Prostate gland (tissue), 2 donors: Measurements from ENCODE around the gene TMEM178B. TPM values are rescaled to one million over a fixed set of nuclear protein-coding genes. Genes with fewer than 3 reads are reported as not detected.
A peak's percentile ranks its signal among the peaks of the same experiment; 100 is the strongest.

Source experiments
- DNase-seq: peaks from one replicate; pipeline ENCODE4 v3.0.0-alpha.2; 2019; ENCODE audit warnings: low spot score
- H3K27ac ChIP-seq, 2 donors: fragments of 200-600 bp; sonication (generic); 2 replicates each; pipeline ENCODE4 v1.5.1; 2017 to 2019
- H3K27me3 ChIP-seq: fragments of 200-600 bp; sonication (generic); replicated peaks from 2 replicates; pipeline ENCODE4 v1.5.1; 2019; ENCODE audit not compliant: insufficient read depth
- H3K36me3 ChIP-seq, 2 donors: fragments of 200-600 bp; sonication (generic); 1 replicate in 1 of 2; 2 replicates in 1 of 2; pipeline versions ENCODE4 v1.5.1 to v1.8.1; 2017 to 2019
- H3K4me1 ChIP-seq: fragments of 200-600 bp; sonication (generic); replicated peaks from 2 replicates; pipeline ENCODE4 v1.5.1; 2019
- H3K4me3 ChIP-seq, 2 donors: fragments of 200-600 bp; sonication (generic); 2 replicates each; pipeline ENCODE4 v1.5.1; 2017 to 2019
- H3K9me3 ChIP-seq: fragments of 200-600 bp; sonication (generic); 2 replicates; pipeline ENCODE4 v1.5.1; 2017
- CTCF ChIP-seq, 4 experiments: fragments of 200-600 bp in 2 of 4; fragments of 450-650 bp in 2 of 4; sonication (generic) in 2 of 4; IDR thresholded peaks; 1 replicate in 3 of 4; 2 replicates in 1 of 4; pipeline ENCODE4 v1.5.1; 2016 to 2019; ENCODE audit warnings: antibody characterized with exemption in 4 of 4, mild to moderate bottlenecking in 2 of 4, moderate library complexity in 2 of 4
- POLR2A ChIP-seq: fragments of 450-650 bp; IDR thresholded peaks from one replicate; pipeline ENCODE4 v1.6.1; 2016; ENCODE audit warnings: antibody characterized with exemption, mild to moderate bottlenecking
- POLR2AphosphoS5 ChIP-seq: sonication (generic); formaldehyde crosslinking; IDR thresholded peaks from one replicate; pipeline ENCODE4 v1.6.1; 2017; ENCODE audit warnings: antibody characterized with exemption
- WGBS: methylation state at CpG from one replicate; pipeline ENCODE4 v1.1.5; 2018; 5-methylcytosine and 5-hydroxymethylcytosine counted together
- intact Hi-C: fragments of 100-400 bp; cut with DNase I; formaldehyde crosslinking; loops from one replicate; pipeline ENCODE4 v1.14.2; 2022
- total RNA-seq, 2 donors: library from RNA; depleted of rRNA; stranded (reverse); fragments of >200 nt; gene quantifications; one replicate each; pipeline ENCODE4 v1.1.0, GENCODE V29; 2016

Gene TMEM178B
- total RNA-seq, 2 donors from 2014 or later = 3.4 to 5.2 TPM

- Histone ChIP-seq H3K4me3 (no peak overlapping the region), H3K27ac (no peak overlapping the region), H3K4me1 (no peaks in the 10 kb centered on the region), H3K36me3 (no peaks in the 10 kb centered on the region), H3K27me3 (no peaks in the 10 kb centered on the region), H3K9me3 (no peaks in the 10 kb centered on the region)
- intact Hi-C loops = no loop called here
- WGBS = 37% methylated on average over 5 of the region's 5 CpGs
- TF ChIP-seq POLR2AphosphoS5 (no peak), POLR2A (no peak), CTCF (IDR thresholded peaks at IDR 0.05) (peak in 1 of 4 experiments; percentile 15)
- no peak for DNase-seq
Measured at GRCh38 chr7:141231018-141231792, 157.3 kb downstream of the TMEM178B start.

GRCh38 chr7:141232286-141233051, 158.6 kb downstream of the TMEM178B start:
- H3K9me3 ChIP-seq = no peaks in the 10 kb centered on the region
- TF ChIP-seq POLR2A (no peak), CTCF (IDR thresholded peaks at IDR 0.05) (no peak)
- H3K36me3 ChIP-seq = no peaks in the 10 kb centered on the region
- no peaks in the 10 kb centered on the region for H3K4me1 ChIP-seq
- H3K4me3 ChIP-seq = no peak overlapping the region
- no peak for DNase-seq
- H3K27me3 ChIP-seq = no peaks in the 10 kb centered on the region
- no peak overlapping the region for H3K27ac ChIP-seq
- WGBS = 69% methylated on average over 4 of the region's 4 CpGs
- intact Hi-C loops = no loop called here

GRCh38 chr7:141234335-141235105, 160.7 kb downstream of the TMEM178B start:
- H3K36me3 ChIP-seq = no peaks in the 10 kb centered on the region
- 84% methylated on average over 8 of the region's 8 CpGs for WGBS
- no peaks in the 10 kb centered on the region for H3K27me3 ChIP-seq
- H3K4me1 ChIP-seq = no peaks in the 10 kb centered on the region
- DNase-seq = no peak
- H3K9me3 ChIP-seq = no peaks in the 10 kb centered on the region
- intact Hi-C loops = no loop called here
- no peak overlapping the region for H3K4me3 ChIP-seq
- TF ChIP-seq CTCF (IDR thresholded peaks at IDR 0.05) = no peak
- TF ChIP-seq POLR2A = no peak
- no peak for TF ChIP-seq POLR2AphosphoS5
- H3K27ac ChIP-seq = no peak overlapping the region

- Histone ChIP-seq H3K4me1 (no peaks in the 10 kb centered on the region), H3K27me3 (no peaks in the 10 kb centered on the region), H3K9me3 (no peaks in the 10 kb centered on the region), H3K4me3 (no peak overlapping the region), H3K36me3 (no peaks in the 10 kb centered on the region), H3K27ac (no peak overlapping the region)
- DNase-seq = no peak
- intact Hi-C loops = no loop called here
- 77% methylated on average over 4 of the region's 4 CpGs for WGBS
- TF ChIP-seq POLR2A (no peak), CTCF (IDR thresholded peaks at IDR 0.05) (no peak)
Measured at GRCh38 chr7:141235656-141236055, 161.8 kb downstream of the TMEM178B start.
